Measurements from ENCODE around the gene GBP1. TPM values are rescaled to one million over a fixed set of nuclear protein-coding genes. Genes with fewer than 3 reads are reported as not detected.

GBP1 gene
- total and polyA plus RNA-seq, 2 experiments from 2014 or later: 0.13 TPM; not detected in 1

DNA sequence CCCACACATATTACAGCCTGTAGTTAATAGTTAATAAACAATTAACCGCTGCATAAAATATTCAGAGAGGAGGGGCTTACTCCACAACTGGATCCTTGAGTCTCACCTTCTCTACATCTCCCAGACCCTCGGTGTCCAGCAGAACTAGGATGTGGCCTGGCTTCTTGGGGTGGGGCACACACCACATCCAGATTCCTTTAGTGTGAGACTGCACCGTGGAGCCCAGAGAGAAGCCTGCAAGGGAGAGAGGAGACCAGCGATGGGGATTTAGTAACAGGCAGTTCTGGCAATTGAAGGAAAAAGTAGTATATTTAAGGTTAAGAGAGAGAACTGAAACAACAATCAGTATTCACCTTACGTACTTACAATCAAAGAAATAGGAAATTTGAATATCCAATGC lies 4.9 kb downstream of the GBP1 start:
- no peak for ATAC-seq
- no peak overlapping the region for H3K4me2 ChIP-seq

GRCh38 chr1:89051955-89052312 lies 13.1 kb downstream of the GBP1 start:
- no peak overlapping the region for H3K27ac ChIP-seq (ENCODE audit: low read depth)
- Mint-ChIP-seq H3K4me1 (no peaks in the 10 kb centered on the region; the same call in 2 of the 3 replicates), H3K27me3 (ENCODE audit: insufficient read depth, low read depth, poor library complexity) (no peaks in the 10 kb centered on the region), H3K27ac (no peak overlapping the region), H3K36me3 (ENCODE audit: low read depth) (no peaks in the 10 kb centered on the region), H3K4me3 (no peak overlapping the region), H3K9me3 (no peaks in the 10 kb centered on the region)
- H3K9me2 ChIP-seq (ENCODE audit: insufficient read depth): no peaks in the 10 kb centered on the region
- H3K27me3 ChIP-seq (ENCODE audit: insufficient read depth): no peaks in the 10 kb centered on the region
- no peaks in the 10 kb centered on the region for H3K79me2 ChIP-seq (replicated peaks; ENCODE audit: insufficient read depth)
- DNase-seq (ENCODE audit: low spot score): no peak
- H3K36me3 ChIP-seq (ENCODE audit: insufficient read depth): no peaks in the 10 kb centered on the region
- no peak for ATAC-seq
- H3K4me2 ChIP-seq: no peak overlapping the region
- H3K4me3 ChIP-seq: no peak overlapping the region
- H2AFZ ChIP-seq: no peak overlapping the region
- no peaks in the 10 kb centered on the region for H3F3A ChIP-seq (replicated peaks; ENCODE audit: low read depth)
- no peaks in the 10 kb centered on the region for H4K20me1 ChIP-seq (replicated peaks; ENCODE audit: insufficient read depth)
- H3K4me1 ChIP-seq (ENCODE audit: insufficient read depth): no peaks in the 10 kb centered on the region
- TF ChIP-seq EZH2 (IDR thresholded peaks at IDR 0.05; ENCODE audit: low read depth, unreplicated experiment): no peak
- no peak for TF ChIP-seq STAT1 (IDR thresholded peaks at IDR 0.05; ENCODE audit: unreplicated experiment)
- TF ChIP-seq, protein P1, sequence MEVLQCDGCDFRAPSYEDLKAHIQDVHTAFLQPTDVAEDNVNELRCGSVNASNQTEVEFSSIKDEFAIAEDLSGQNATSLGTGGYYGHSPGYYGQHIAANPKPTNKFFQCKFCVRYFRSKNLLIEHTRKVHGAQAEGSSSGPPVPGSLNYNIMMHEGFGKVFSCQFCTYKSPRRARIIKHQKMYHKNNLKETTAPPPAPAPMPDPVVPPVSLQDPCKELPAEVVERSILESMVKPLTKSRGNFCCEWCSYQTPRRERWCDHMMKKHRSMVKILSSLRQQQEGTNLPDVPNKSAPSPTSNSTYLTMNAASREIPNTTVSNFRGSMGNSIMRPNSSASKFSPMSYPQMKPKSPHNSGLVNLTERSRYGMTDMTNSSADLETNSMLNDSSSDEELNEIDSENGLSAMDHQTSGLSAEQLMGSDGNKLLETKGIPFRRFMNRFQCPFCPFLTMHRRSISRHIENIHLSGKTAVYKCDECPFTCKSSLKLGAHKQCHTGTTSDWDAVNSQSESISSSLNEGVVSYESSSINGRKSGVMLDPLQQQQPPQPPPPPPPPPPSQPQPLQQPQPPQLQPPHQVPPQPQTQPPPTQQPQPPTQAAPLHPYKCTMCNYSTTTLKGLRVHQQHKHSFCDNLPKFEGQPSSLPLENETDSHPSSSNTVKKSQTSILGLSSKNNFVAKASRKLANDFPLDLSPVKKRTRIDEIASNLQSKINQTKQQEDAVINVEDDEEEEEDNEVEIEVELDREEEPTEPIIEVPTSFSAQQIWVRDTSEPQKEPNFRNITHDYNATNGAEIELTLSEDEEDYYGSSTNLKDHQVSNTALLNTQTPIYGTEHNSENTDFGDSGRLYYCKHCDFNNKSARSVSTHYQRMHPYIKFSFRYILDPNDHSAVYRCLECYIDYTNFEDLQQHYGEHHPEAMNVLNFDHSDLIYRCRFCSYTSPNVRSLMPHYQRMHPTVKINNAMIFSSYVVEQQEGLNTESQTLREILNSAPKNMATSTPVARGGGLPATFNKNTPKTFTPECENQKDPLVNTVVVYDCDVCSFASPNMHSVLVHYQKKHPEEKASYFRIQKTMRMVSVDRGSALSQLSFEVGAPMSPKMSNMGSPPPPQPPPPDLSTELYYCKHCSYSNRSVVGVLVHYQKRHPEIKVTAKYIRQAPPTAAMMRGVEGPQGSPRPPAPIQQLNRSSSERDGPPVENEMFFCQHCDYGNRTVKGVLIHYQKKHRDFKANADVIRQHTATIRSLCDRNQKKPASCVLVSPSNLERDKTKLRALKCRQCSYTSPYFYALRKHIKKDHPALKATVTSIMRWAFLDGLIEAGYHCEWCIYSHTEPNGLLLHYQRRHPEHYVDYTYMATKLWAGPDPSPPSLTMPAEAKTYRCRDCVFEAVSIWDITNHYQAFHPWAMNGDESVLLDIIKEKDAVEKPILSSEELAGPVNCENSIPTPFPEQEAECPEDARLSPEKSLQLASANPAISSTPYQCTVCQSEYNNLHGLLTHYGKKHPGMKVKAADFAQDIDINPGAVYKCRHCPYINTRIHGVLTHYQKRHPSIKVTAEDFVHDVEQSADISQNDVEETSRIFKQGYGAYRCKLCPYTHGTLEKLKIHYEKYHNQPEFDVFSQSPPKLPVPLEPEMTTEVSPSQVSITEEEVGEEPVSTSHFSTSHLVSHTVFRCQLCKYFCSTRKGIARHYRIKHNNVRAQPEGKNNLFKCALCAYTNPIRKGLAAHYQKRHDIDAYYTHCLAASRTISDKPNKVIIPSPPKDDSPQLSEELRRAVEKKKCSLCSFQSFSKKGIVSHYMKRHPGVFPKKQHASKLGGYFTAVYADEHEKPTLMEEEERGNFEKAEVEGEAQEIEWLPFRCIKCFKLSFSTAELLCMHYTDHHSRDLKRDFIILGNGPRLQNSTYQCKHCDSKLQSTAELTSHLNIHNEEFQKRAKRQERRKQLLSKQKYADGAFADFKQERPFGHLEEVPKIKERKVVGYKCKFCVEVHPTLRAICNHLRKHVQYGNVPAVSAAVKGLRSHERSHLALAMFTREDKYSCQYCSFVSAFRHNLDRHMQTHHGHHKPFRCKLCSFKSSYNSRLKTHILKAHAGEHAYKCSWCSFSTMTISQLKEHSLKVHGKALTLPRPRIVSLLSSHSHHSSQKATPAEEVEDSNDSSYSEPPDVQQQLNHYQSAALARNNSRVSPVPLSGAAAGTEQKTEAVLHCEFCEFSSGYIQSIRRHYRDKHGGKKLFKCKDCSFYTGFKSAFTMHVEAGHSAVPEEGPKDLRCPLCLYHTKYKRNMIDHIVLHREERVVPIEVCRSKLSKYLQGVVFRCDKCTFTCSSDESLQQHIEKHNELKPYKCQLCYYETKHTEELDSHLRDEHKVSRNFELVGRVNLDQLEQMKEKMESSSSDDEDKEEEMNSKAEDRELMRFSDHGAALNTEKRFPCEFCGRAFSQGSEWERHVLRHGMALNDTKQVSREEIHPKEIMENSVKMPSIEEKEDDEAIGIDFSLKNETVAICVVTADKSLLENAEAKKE (CRISPR knock-in tag; IDR thresholded peaks at IDR 0.05): no peak
- no peak for TF ChIP-seq ZNF114 (CRISPR knock-in tag; IDR thresholded peaks at IDR 0.05)
- no peak for TF ChIP-seq JUNB (IDR thresholded peaks at IDR 0.05; ENCODE audit: unreplicated experiment)

More for the DNA sequence above, 4.9 kb downstream of the GBP1 start:
- Histone ChIP-seq H3K4me1 (ENCODE audit: insufficient read depth) (no peaks in the 10 kb centered on the region), H3K27me3 (ENCODE audit: insufficient read depth) (no peaks in the 10 kb centered on the region), H2AFZ (no peak overlapping the region), H3K9me2 (ENCODE audit: insufficient read depth) (no peaks in the 10 kb centered on the region), H3K36me3 (ENCODE audit: insufficient read depth) (no peaks in the 10 kb centered on the region), H3K79me2 (replicated peaks; ENCODE audit: insufficient read depth) (no peaks in the 10 kb centered on the region), H4K20me1 (replicated peaks; ENCODE audit: insufficient read depth) (no peaks in the 10 kb centered on the region), H3K27ac (ENCODE audit: low read depth) (no peak overlapping the region), H3K4me3 (no peak overlapping the region), H3F3A (replicated peaks; ENCODE audit: low read depth) (no peaks in the 10 kb centered on the region)
- TF ChIP-seq EZH2 (IDR thresholded peaks at IDR 0.05; ENCODE audit: low read depth, unreplicated experiment) (no peak), ETS1 (IDR thresholded peaks at IDR 0.05) (no peak), JUNB (IDR thresholded peaks at IDR 0.05; ENCODE audit: unreplicated experiment) (no peak), CTCF (conservative IDR thresholded peaks at IDR 0.05; ENCODE audit: low read depth in 2 of 2) (no peak), ZNF331 (CRISPR knock-in tag; IDR thresholded peaks at IDR 0.05; ENCODE audit: low read depth) (no peak), STAT1 (IDR thresholded peaks at IDR 0.05; ENCODE audit: unreplicated experiment) (no peak), POLR2AphosphoS5 (IDR thresholded peaks at IDR 0.05; ENCODE audit: low read depth) (no peak), NANOG (IDR thresholded peaks at IDR 0.05; ENCODE audit: borderline replicate concordance) (no peak), ZNF114 (CRISPR knock-in tag; IDR thresholded peaks at IDR 0.05) (no peak), CREB1 (CRISPR knock-in tag; IDR thresholded peaks at IDR 0.05; ENCODE audit: low read depth) (no peak)
- no peaks in the 10 kb centered on the region for H3K36me3 Mint-ChIP-seq (ENCODE audit: low read depth)
- H3K27ac Mint-ChIP-seq: no peak overlapping the region
- DNase-seq (ENCODE audit: low spot score): no peak
- H3K27me3 Mint-ChIP-seq (ENCODE audit: insufficient read depth, low read depth, poor library complexity): no peaks in the 10 kb centered on the region
- H3K9me3 Mint-ChIP-seq: no peaks in the 10 kb centered on the region
- H3K4me3 Mint-ChIP-seq: no peak overlapping the region
- H3K4me1 Mint-ChIP-seq: no peaks in the 10 kb centered on the region; the same call in 2 of the 3 replicates

Data from GM23338 (cell line).